Naive thymus-derived CD4-positive, alpha-beta T cell (primary cell): ENCODE results near the gene RAD51C. TPM values are rescaled to one million over a fixed set of nuclear protein-coding genes. Genes with fewer than 3 reads are reported as not detected.
"Not testable (repeated sequence)": the region's sequence is repeated elsewhere in the genome, so short reads cannot be mapped to it uniquely, and the experiment has no call there.

Experiments
- ATAC-seq: fragments of 150-1000 bp; cut with Tn5 transposase; 2 replicates; pipeline ENCODE4 v1.10.0; 2021; ENCODE audit warnings: mild to moderate bottlenecking, moderate library complexity
- CTCF ChIA-PET: fragments of 350-600 bp; sonication (Branson Sonifier 250); formaldehyde crosslinking; loops from one replicate; lab custom pipeline; 2021; ENCODE audit warnings: antibody characterized with exemption; lab: Charles Lee
- POLR2A ChIA-PET: fragments of 350-600 bp; sonication (Branson Sonifier 250); formaldehyde crosslinking; loops from one replicate; lab custom pipeline; 2021; ENCODE audit warnings: antibody characterized with exemption, inconsistent platforms; lab: Charles Lee
- DNase-seq, 9 donors: peaks; one replicate each; pipeline versions ENCODE4 v3.0.0 to v3.0.0-alpha.2; 2020 to 2022; ENCODE audit warnings: mixed read lengths in 1 of 9
- H3K27ac ChIP-seq: one replicate; pipeline ENCODE4 v1.7.0; 2013; ENCODE audit warnings: mild to moderate bottlenecking, low read depth, low read length, moderate library complexity
- H3K27me3 ChIP-seq, 2 donors: one replicate each; pipeline ENCODE4 v1.7.0; 2013; ENCODE audit warnings: low read length in 2 of 2, mild to moderate bottlenecking in 2 of 2, moderate library complexity in 2 of 2; ENCODE audit not compliant: control insufficient read depth in 2 of 2, insufficient read depth in 2 of 2
- H3K36me3 ChIP-seq, 3 experiments: 1 replicate in 2 of 3; 2 replicates in 1 of 3; pipeline ENCODE4 v1.7.0; 2013; ENCODE audit warnings: low read length in 3 of 3, mild to moderate bottlenecking in 3 of 3, moderate library complexity in 1 of 3; ENCODE audit not compliant: insufficient read depth in 3 of 3, control insufficient read depth in 2 of 3
- H3K4me1 ChIP-seq, 2 donors: one replicate each; pipeline ENCODE4 v1.7.0; 2013; ENCODE audit warnings: low read length in 2 of 2, mild to moderate bottlenecking in 2 of 2, moderate library complexity in 1 of 2; ENCODE audit not compliant: control insufficient read depth in 2 of 2, insufficient read depth in 2 of 2
- H3K4me3 ChIP-seq: 2 replicates; pipeline ENCODE4 v1.7.0; 2013; ENCODE audit warnings: mild to moderate bottlenecking, low read length
- H3K9me3 ChIP-seq, 3 experiments: 1 replicate in 2 of 3; 2 replicates in 1 of 3; pipeline ENCODE4 v1.7.0; 2013; ENCODE audit warnings: low read length in 3 of 3; ENCODE audit not compliant: control insufficient read depth in 2 of 3
- H3K27ac Mint-ChIP-seq, 9 donors: one replicate each; pipeline ENCODE4 v1.8.0; 2020 to 2022; ENCODE audit warnings: mixed read lengths in 9 of 9, mild to moderate bottlenecking in 8 of 9, moderate library complexity in 5 of 9, inconsistent platforms in 2 of 9
- H3K27me3 Mint-ChIP-seq, 5 donors: one replicate each; pipeline ENCODE4 v1.8.0; 2021 to 2022; ENCODE audit warnings: mixed read lengths in 5 of 5, mild to moderate bottlenecking in 1 of 5
- H3K36me3 Mint-ChIP-seq, 5 donors: one replicate each; pipeline ENCODE4 v1.8.0; 2020 to 2022; ENCODE audit warnings: mixed read lengths in 5 of 5, mild to moderate bottlenecking in 3 of 5, inconsistent platforms in 1 of 5
- H3K4me1 Mint-ChIP-seq, 7 donors: one replicate each; pipeline ENCODE4 v1.8.0; 2020 to 2022; ENCODE audit warnings: mixed read lengths in 7 of 7, mild to moderate bottlenecking in 3 of 7, inconsistent platforms in 1 of 7
- H3K4me3 Mint-ChIP-seq, 10 donors: one replicate each; pipeline ENCODE4 v1.8.0; 2020 to 2022; ENCODE audit warnings: mild to moderate bottlenecking in 10 of 10, mixed read lengths in 10 of 10, moderate library complexity in 6 of 10, inconsistent platforms in 2 of 10
- H3K9me3 Mint-ChIP-seq, 11 donors: one replicate each; pipeline ENCODE4 v1.8.0; 2020 to 2022; ENCODE audit warnings: mixed read lengths in 11 of 11, mild to moderate bottlenecking in 4 of 11, inconsistent platforms in 1 of 11, moderate library complexity in 1 of 11
- intact Hi-C, 2 donors: fragments of 100-400 bp; cut with micrococcal nuclease; formaldehyde crosslinking; loops; one replicate each; pipeline ENCODE4 v1.15.1; 2023
- polyA plus RNA-seq, 2 donors: library from polyadenylated mRNA; unstranded; fragments of 300-500 nt; fragmentation: Illumina TruSeq; gene quantifications; one replicate each; pipeline ENCODE4 v1.2.3, GENCODE V29; 2021
- total RNA-seq, 6 experiments: library from RNA in 5 of 6; stranded (reverse) in 5 of 6; gene quantifications; 1 replicate in 5 of 6; 2 replicates in 1 of 6; pipeline ENCODE4 v1.2.3 and lab custom pipeline; 2021 to 2026

The RAD51C gene
- total and polyA plus RNA-seq, 7 experiments from 2014 or later = 11.4 to 57.9 (median 27.9) TPM

- no peak overlapping the region for H3K27ac ChIP-seq
- H3K9me3 Mint-ChIP-seq = no peaks in the 10 kb centered on the region
- no peak overlapping the region for H3K4me3 ChIP-seq
- H3K27ac Mint-ChIP-seq = no peak overlapping the region
- H3K36me3 Mint-ChIP-seq = peaks cover 3 to 9% (median 4%) of the 10 kb centered on the region in 5 donors
- H3K27me3 Mint-ChIP-seq = no peaks in the 10 kb centered on the region
- intact Hi-C loops = no loop called here
- no peak for ATAC-seq
- no peaks in the 10 kb centered on the region for H3K4me1 ChIP-seq
- no peaks in the 10 kb centered on the region for H3K36me3 ChIP-seq
- H3K4me1 Mint-ChIP-seq = no peaks in the 10 kb centered on the region
- H3K4me3 Mint-ChIP-seq = no peak overlapping the region
- no peak for DNase-seq
- CTCF ChIA-PET = no interaction called here
- POLR2A ChIA-PET = interaction anchor here (1.1 kb wide), 1 partner anchor 8 kb away, joined by 4 read pairs; no protein-coding TSS in a partner anchor
- no peaks in the 10 kb centered on the region for H3K9me3 ChIP-seq
- no peaks in the 10 kb centered on the region for H3K27me3 ChIP-seq
Observed at GRCh38 chr17:58734811-58735210, 42.4 kb downstream of the RAD51C start.

DNA sequence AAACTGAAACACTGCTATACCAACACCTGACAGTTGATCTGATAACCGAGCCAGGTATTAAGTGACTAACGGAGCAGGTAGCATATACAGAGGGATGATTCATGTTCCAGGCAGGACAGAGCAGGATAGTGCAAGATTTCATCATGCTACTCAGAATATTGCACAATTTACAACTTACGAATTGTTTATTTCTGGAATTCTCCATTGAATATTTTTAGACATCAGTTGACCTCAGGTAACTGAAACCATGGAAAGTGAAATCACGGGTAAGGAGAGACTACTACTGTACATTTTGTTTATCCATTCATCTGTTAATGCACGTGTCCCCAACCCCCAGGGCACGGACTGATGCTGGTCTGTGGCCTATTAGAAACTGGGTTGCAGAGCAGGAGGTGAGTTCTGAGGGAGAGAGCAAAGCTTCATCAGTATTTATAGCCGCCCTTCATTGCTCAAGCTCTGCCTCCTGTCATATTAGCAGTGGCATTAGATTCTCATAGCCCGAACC is 48.8 kb downstream of the RAD51C start:
- ChIA-PET CTCF (no interaction called here), POLR2A (no interaction called here)
- no peak for ATAC-seq
- Mint-ChIP-seq H3K27me3 (peaks cover 0 to under 1% (median 0%) of the 10 kb centered on the region in 5 donors), H3K9me3 (no peaks in the 10 kb centered on the region), H3K36me3 (no peaks in the 10 kb centered on the region), H3K27ac (no peak overlapping the region), H3K4me1 (no peaks in the 10 kb centered on the region), H3K4me3 (no peak overlapping the region)
- no peak for DNase-seq
- Histone ChIP-seq H3K27ac (no peak overlapping the region), H3K36me3 (no peaks in the 10 kb centered on the region), H3K4me1 (no peaks in the 10 kb centered on the region), H3K27me3 (no peaks in the 10 kb centered on the region), H3K4me3 (no peak overlapping the region), H3K9me3 (no peaks in the 10 kb centered on the region)
- intact Hi-C loops = no loop called here

GRCh38 chr17:58747674-58748073 is 55.3 kb downstream of the RAD51C start:
- peaks cover 0 to 16% (median 6%) of the 10 kb centered on the region in 5 donors for H3K27me3 Mint-ChIP-seq
- Histone ChIP-seq H3K36me3 (no peaks in the 10 kb centered on the region), H3K27me3 (no peaks in the 10 kb centered on the region), H3K4me3 (no peak overlapping the region), H3K4me1 (no peaks in the 10 kb centered on the region), H3K27ac (no peak overlapping the region), H3K9me3 (no peaks in the 10 kb centered on the region)
- H3K9me3 Mint-ChIP-seq = no peaks in the 10 kb centered on the region
- no peak for DNase-seq
- H3K27ac Mint-ChIP-seq = no peak overlapping the region
- ChIA-PET CTCF (interaction anchor here (1.4 kb wide), 1 partner anchor 10 kb away, joined by 3 read pairs; no protein-coding TSS in a partner anchor), POLR2A (no interaction called here)
- H3K4me1 Mint-ChIP-seq = no peaks in the 10 kb centered on the region
- intact Hi-C loops = no loop called here
- no peak for ATAC-seq
- no peaks in the 10 kb centered on the region for H3K36me3 Mint-ChIP-seq
- no peak overlapping the region for H3K4me3 Mint-ChIP-seq

DNA sequence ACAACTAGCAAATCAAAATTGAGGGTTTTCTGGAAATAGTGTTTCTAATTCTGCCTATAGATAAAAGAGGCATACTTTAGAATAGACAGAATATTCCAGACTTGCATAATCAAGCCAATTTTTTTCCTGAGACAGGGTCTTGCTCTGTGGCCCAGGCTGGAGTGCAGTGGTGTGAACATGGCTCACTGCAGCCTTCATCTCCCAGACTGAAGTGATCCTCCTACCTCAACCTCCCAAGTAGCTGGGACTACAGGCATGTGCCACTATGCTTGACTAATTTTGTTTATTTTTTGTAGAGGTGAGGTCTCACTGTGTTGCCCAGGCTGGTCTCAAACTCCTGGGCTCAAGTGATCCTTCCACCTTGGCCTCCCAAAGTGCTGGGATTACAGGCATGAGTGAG is 57.2 kb downstream of the RAD51C start:
- POLR2A ChIA-PET = interaction anchor here (0.6 kb wide), 1 partner anchor 13 kb away, joined by 5 read pairs; no protein-coding TSS in a partner anchor
- CTCF ChIA-PET, H3K4me1 ChIP-seq, H3K4me3 ChIP-seq, H3K4me3 Mint-ChIP-seq, H3K36me3 ChIP-seq, intact Hi-C loops, H3K9me3 ChIP-seq, DNase-seq, H3K4me1 Mint-ChIP-seq, H3K27ac Mint-ChIP-seq, H3K27me3 ChIP-seq, H3K36me3 Mint-ChIP-seq, H3K9me3 Mint-ChIP-seq, H3K27ac ChIP-seq, ATAC-seq: not testable (repeated sequence)
- H3K27me3 Mint-ChIP-seq = peaks cover 7 to 33% (median 17%) of the 10 kb centered on the region in 5 donors

DNA sequence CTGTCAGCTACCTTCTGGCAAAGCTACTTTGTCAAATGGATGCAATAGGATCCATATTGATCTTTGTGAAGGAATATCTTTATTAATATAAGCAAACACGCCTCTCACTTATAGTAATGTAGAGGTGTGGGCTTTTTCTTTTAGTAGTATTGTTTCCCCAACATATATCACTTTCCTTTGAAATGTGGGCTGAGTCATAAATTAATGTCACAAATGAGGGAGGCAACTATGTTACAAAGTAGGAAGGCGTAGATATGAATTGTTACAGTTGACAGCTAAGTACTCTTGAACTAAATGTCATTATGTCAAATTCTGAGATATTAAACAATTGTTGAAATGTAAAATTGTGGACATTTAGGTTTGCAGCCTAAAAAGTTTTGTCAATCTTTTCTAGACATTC is 60.6 kb downstream of the RAD51C start:
- no peaks in the 10 kb centered on the region for H3K36me3 ChIP-seq
- peaks cover 0 to 4% (median 0%) of the 10 kb centered on the region in 11 donors for H3K9me3 Mint-ChIP-seq
- no peaks in the 10 kb centered on the region for H3K9me3 ChIP-seq
- DNase-seq (no peak), ATAC-seq (no peak)
- H3K27me3 Mint-ChIP-seq = peaks cover 28 to 52% (median 39%) of the 10 kb centered on the region in 5 donors
- H3K4me1 ChIP-seq = peaks cover 5 to 10% of the 10 kb centered on the region in 2 donors
- H3K4me3 Mint-ChIP-seq = no peak overlapping the region
- peaks cover 8 to 17% (median 12%) of the 10 kb centered on the region in 7 donors for H3K4me1 Mint-ChIP-seq
- peaks cover 0 to 7% (median 3%) of the 10 kb centered on the region in 5 donors for H3K36me3 Mint-ChIP-seq
- H3K27ac Mint-ChIP-seq = no peak overlapping the region
- no peak overlapping the region for H3K27ac ChIP-seq
- ChIA-PET POLR2A (no interaction called here), CTCF (no interaction called here)
- peaks cover 10 to 15% of the 10 kb centered on the region in 2 donors for H3K27me3 ChIP-seq
- H3K4me3 ChIP-seq = no peak overlapping the region
- intact Hi-C loops = no loop called here

GRCh38 chr17:58755269-58755576 is 62.8 kb downstream of the RAD51C start:
- ATAC-seq = no peak
- H3K4me1 ChIP-seq = peaks cover 5 to 10% of the 10 kb centered on the region in 2 donors
- intact Hi-C loops = no loop called here
- peak overlapping the region; percentile 71 to 92 (median 78) for H3K4me3 Mint-ChIP-seq
- no peaks in the 10 kb centered on the region for H3K36me3 ChIP-seq
- H3K9me3 Mint-ChIP-seq = peaks cover 0 to 4% (median 0%) of the 10 kb centered on the region in 11 donors
- ChIA-PET POLR2A (no interaction called here), CTCF (no interaction called here)
- H3K27ac Mint-ChIP-seq = no peak overlapping the region
- peaks cover 0 to 7% (median 3%) of the 10 kb centered on the region in 5 donors for H3K36me3 Mint-ChIP-seq
- H3K4me3 ChIP-seq = peak overlapping the region; percentile 58
- H3K4me1 Mint-ChIP-seq = peaks cover 8 to 17% (median 12%) of the 10 kb centered on the region in 7 donors
- peaks cover 41 to 70% (median 58%) of the 10 kb centered on the region in 5 donors for H3K27me3 Mint-ChIP-seq
- no peak for DNase-seq
- H3K27ac ChIP-seq = no peak overlapping the region
- H3K9me3 ChIP-seq = no peaks in the 10 kb centered on the region
- peaks cover 10 to 22% of the 10 kb centered on the region in 2 donors for H3K27me3 ChIP-seq
